GM12878 (cell line): ENCODE data around the gene HEATR1. TPM values are rescaled to one million over a fixed set of nuclear protein-coding genes. Genes with fewer than 3 reads are reported as not detected.

Experiments used
- ATF7 ChIP-seq: fragments of 450-650 bp; IDR thresholded peaks from 2 replicates; pipeline ENCODE4 v1.6.1; 2016; ENCODE audit warnings: low read depth, mild to moderate bottlenecking
- CBX3 ChIP-seq: fragments of 200-600 bp; sonication (generic); IDR thresholded peaks from 2 replicates; pipeline ENCODE4 v1.6.1; 2016; ENCODE audit warnings: low read depth, borderline replicate concordance
- CHD2 ChIP-seq: IDR thresholded peaks from 2 replicates; pipeline ENCODE4 v1.6.1; 2011; ENCODE audit warnings: low read depth, low read length, improper control_type of control experiment, borderline replicate concordance
- CHD4 ChIP-seq: fragments of 200-600 bp; sonication (generic); IDR thresholded peaks from 2 replicates; pipeline ENCODE4 v1.6.1; 2016; ENCODE audit warnings: mild to moderate bottlenecking
- EGR1 ChIP-seq, 2 experiments: IDR thresholded peaks; 1 replicate in 1 of 2; 2 replicates in 1 of 2; pipeline ENCODE4 v1.6.1; 2011 to 2012; ENCODE audit warnings: low read depth in 2 of 2, low read length in 2 of 2, borderline replicate concordance in 1 of 2, mild to moderate bottlenecking in 1 of 2, moderate library complexity in 1 of 2
- FOXM1 ChIP-seq: IDR thresholded peaks from 2 replicates; pipeline ENCODE4 v1.6.1; 2012; ENCODE audit warnings: low read depth, mild to moderate bottlenecking, inconsistent platforms, low read length, moderate library complexity
- HDAC2 ChIP-seq: fragments of 200-600 bp; sonication (generic); IDR thresholded peaks from 2 replicates; pipeline ENCODE4 v1.6.1; 2017
- HDAC6 ChIP-seq: fragments of 200-600 bp; sonication (generic); IDR thresholded peaks from one replicate; pipeline ENCODE4 v1.8.0; 2017; ENCODE audit warnings: antibody characterized with exemption; ENCODE audit not compliant: unreplicated experiment
- KLF5 ChIP-seq: fragments of 450-650 bp; IDR thresholded peaks from 2 replicates; pipeline ENCODE4 v1.6.1; 2014; ENCODE audit warnings: mild to moderate bottlenecking; ENCODE audit not compliant: partially characterized antibody
- NFYB ChIP-seq: IDR thresholded peaks from 2 replicates; pipeline ENCODE4 v1.6.1; 2011; ENCODE audit warnings: low read depth, mild to moderate bottlenecking, low read length, improper control_type of control experiment, moderate library complexity; ENCODE audit not compliant: insufficient read depth
- NKRF ChIP-seq: fragments of 450-650 bp; conservative IDR thresholded peaks from 2 replicates; pipeline ENCODE4 v1.6.1; 2017; ENCODE audit warnings: mild to moderate bottlenecking, moderate library complexity
- POLR2A ChIP-seq: IDR thresholded peaks from 2 replicates; pipeline ENCODE4 v1.6.1; 2011; ENCODE audit warnings: low read depth, mild to moderate bottlenecking, low read length
- RAD21 ChIP-seq: IDR thresholded peaks from 2 replicates; pipeline ENCODE4 v1.6.1; 2011; ENCODE audit warnings: mild to moderate bottlenecking, low read depth, low read length, moderate library complexity; ENCODE audit not compliant: insufficient read depth
- RCOR1 ChIP-seq: conservative IDR thresholded peaks from 2 replicates; pipeline ENCODE4 v1.6.1; 2012; ENCODE audit warnings: low read depth, low read length, improper control_type of control experiment
- SRF ChIP-seq, 2 experiments: IDR thresholded peaks; 2 replicates each; pipeline ENCODE4 v1.6.1; 2011; ENCODE audit warnings: low read depth in 2 of 2, low read length in 2 of 2, mild to moderate bottlenecking in 1 of 2, moderate library complexity in 1 of 2
- SUPT20H ChIP-seq: IDR thresholded peaks from 2 replicates; pipeline ENCODE4 v1.6.1; 2011; ENCODE audit warnings: low read depth, mild to moderate bottlenecking, low read length, moderate library complexity, borderline replicate concordance; ENCODE audit not compliant: control insufficient read depth
- TARDBP ChIP-seq: IDR thresholded peaks from 2 replicates; pipeline ENCODE4 v1.6.1; 2016; ENCODE audit warnings: borderline replicate concordance
- USF2 ChIP-seq: IDR thresholded peaks from 2 replicates; pipeline ENCODE4 v1.6.1; 2011; ENCODE audit warnings: low read depth, low read length, improper control_type of control experiment, borderline replicate concordance
- ZNF384 ChIP-seq: IDR thresholded peaks from 2 replicates; pipeline ENCODE4 v1.6.1; 2012; ENCODE audit warnings: low read depth, mild to moderate bottlenecking, low read length, improper control_type of control experiment, borderline replicate concordance
- polyA plus RNA-seq, 11 experiments: library from polyadenylated mRNA; depleted of rRNA in 4 of 11; unstranded in 6 of 11; stranded (reverse) in 5 of 11; fragments of >200 nt; fragmentation: Nextera tagmentation in 4 of 11; fragmentation: Illumina TruSeq in 1 of 11; extraction: Ambion mirVana in 4 of 11; extraction: Trizol in 1 of 11; gene quantifications; 1 replicate in 1 of 11; 2 replicates in 10 of 11; pipeline versions ENCODE4 v1.2.1 to v1.2.3, GENCODE V29; 2011 to 2016; ENCODE audit warnings: inconsistent platforms in 2 of 11, missing spikeins in 2 of 11, low read depth in 1 of 11
- total RNA-seq, 4 experiments: library from RNA; depleted of rRNA in 3 of 4; stranded (reverse); fragments of >200 nt in 3 of 4; fragmentation: Illumina TruSeq in 1 of 4; extraction: Trizol in 1 of 4; gene quantifications; 2 replicates each; pipeline versions ENCODE4 v1.2.1 to v1.2.3, GENCODE V29; 2013 to 2021
- TF ChIP-seq, protein P1 (sequence below): fragments of 150-350 bp; IDR thresholded peaks from 2 replicates; pipeline ENCODE4 v1.6.1; 2016; ENCODE audit warnings: low read depth, low read length
- TF ChIP-seq, protein P2 (sequence below): fragments of 450-650 bp; IDR thresholded peaks from 2 replicates; pipeline ENCODE4 v1.6.1; 2014; ENCODE audit warnings: mild to moderate bottlenecking
- TF ChIP-seq, protein P3 (sequence below): IDR thresholded peaks from 2 replicates; pipeline ENCODE4 v1.6.1; 2011; ENCODE audit warnings: low read depth, mild to moderate bottlenecking, low read length, moderate library complexity, borderline replicate concordance; ENCODE audit errors: extremely low read depth

Gene HEATR1
- total and polyA plus RNA-seq, 10 of the 15 experiments (the other 5 are each of a cell fraction or from before 2014, with no cell fraction given) = 8.6 to 72.3 (median 41.9) TPM

DNA sequence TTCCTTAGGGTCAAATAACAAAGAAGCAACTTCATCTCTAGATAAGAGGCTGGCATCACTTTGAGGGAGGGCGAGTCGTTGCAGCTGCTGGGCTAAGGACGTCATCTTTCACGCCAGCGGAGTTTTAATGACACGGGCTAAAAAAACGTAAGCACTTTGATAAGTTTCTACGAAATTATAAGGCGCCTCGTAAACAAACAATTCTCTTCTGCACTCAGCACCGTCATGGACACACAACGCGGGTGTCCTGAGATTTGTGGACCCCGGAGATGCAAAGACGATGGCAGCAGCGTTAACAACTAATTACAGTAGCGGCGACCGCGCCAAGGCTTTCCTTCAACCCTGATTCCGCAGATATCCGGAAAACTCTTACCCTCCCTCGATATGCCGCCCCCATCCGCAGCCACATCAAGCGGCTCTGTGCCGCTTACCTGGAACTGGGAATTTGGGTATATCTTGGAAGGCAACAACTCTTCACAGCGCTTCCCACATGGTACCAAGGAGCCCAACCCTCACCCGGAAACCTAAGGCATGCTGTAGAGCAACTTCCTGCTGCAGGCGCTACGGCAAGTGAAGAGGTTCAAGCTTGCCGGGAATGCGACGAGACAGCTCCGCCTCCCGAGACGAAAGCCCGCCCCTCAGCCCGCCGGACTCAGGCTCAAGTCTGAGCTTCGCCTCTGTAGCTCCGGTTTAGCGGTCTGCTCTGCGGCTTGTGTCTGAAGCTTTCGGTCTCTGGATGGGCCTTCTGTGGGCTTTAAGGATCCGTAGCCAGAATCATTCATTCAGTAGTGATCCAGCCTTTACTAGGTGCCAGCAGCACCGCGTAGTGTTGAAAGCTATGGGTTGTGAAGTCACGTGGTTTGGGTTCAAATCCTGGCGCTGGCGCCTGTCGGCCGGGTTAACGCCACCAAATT, at the start of gene HEATR1 (continued):
- TF ChIP-seq, protein P1, sequence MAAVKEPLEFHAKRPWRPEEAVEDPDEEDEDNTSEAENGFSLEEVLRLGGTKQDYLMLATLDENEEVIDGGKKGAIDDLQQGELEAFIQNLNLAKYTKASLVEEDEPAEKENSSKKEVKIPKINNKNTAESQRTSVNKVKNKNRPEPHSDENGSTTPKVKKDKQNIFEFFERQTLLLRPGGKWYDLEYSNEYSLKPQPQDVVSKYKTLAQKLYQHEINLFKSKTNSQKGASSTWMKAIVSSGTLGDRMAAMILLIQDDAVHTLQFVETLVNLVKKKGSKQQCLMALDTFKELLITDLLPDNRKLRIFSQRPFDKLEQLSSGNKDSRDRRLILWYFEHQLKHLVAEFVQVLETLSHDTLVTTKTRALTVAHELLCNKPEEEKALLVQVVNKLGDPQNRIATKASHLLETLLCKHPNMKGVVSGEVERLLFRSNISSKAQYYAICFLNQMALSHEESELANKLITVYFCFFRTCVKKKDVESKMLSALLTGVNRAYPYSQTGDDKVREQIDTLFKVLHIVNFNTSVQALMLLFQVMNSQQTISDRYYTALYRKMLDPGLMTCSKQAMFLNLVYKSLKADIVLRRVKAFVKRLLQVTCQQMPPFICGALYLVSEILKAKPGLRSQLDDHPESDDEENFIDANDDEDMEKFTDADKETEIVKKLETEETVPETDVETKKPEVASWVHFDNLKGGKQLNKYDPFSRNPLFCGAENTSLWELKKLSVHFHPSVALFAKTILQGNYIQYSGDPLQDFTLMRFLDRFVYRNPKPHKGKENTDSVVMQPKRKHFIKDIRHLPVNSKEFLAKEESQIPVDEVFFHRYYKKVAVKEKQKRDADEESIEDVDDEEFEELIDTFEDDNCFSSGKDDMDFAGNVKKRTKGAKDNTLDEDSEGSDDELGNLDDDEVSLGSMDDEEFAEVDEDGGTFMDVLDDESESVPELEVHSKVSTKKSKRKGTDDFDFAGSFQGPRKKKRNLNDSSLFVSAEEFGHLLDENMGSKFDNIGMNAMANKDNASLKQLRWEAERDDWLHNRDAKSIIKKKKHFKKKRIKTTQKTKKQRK = no peak
- TF ChIP-seq NFYB (no peak), TARDBP (no peak), RCOR1 (no peak), POLR2A (peak; percentile 84), EGR1 (IDR thresholded peaks at IDR 0.05; ENCODE audit: borderline replicate concordance in 1 of 2, low read depth in 2 of 2, low read length in 2 of 2) (no peak), CHD4 (no peak), CBX3 (no peak), USF2 (peak; percentile 41; the same call in 1 of the 2 replicates), ZNF384 (no peak), RAD21 (no peak), ATF7 (peak; percentile 51), KLF5 (no peak), SRF (IDR thresholded peaks at IDR 0.05; ENCODE audit: low read depth in 2 of 2, low read length in 2 of 2) (no peak), FOXM1 (no peak), NKRF (peak; percentile 89), SUPT20H (no peak), HDAC6 (no peak), HDAC2 (no peak), CHD2 (peak; percentile 61; the same call in 1 of the 2 replicates)
- TF ChIP-seq, protein P2, sequence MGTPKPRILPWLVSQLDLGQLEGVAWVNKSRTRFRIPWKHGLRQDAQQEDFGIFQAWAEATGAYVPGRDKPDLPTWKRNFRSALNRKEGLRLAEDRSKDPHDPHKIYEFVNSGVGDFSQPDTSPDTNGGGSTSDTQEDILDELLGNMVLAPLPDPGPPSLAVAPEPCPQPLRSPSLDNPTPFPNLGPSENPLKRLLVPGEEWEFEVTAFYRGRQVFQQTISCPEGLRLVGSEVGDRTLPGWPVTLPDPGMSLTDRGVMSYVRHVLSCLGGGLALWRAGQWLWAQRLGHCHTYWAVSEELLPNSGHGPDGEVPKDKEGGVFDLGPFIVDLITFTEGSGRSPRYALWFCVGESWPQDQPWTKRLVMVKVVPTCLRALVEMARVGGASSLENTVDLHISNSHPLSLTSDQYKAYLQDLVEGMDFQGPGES = no peak
- TF ChIP-seq, protein P3, sequence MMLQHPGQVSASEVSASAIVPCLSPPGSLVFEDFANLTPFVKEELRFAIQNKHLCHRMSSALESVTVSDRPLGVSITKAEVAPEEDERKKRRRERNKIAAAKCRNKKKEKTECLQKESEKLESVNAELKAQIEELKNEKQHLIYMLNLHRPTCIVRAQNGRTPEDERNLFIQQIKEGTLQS = 0 out of 2 replicates have a peak, but pooled peaks have one; percentile 34
